K562 (cell line): ENCODE data around the gene LINC00305. TPM values are rescaled to one million over a fixed set of nuclear protein-coding genes. Genes with fewer than 3 reads are reported as not detected.

Experiments used
- AFF4 ChIP-seq: sonication (generic); formaldehyde crosslinking; IDR thresholded peaks from 2 replicates; pipeline ENCODE4 v1.8.0; 2023; ENCODE audit warnings: mild to moderate bottlenecking, missing genetic modification reagents
- CREM ChIP-seq: IDR thresholded peaks from 2 replicates; pipeline ENCODE4 v1.6.1; 2014; ENCODE audit warnings: antibody characterized with exemption, low read depth
- NCOA6 ChIP-seq: fragments of 450-650 bp; IDR thresholded peaks from 2 replicates; pipeline ENCODE4 v1.6.1; 2017; ENCODE audit warnings: mild to moderate bottlenecking
- ZNF407 ChIP-seq: fragments of 450-650 bp; IDR thresholded peaks from 2 replicates; pipeline ENCODE4 v1.6.1; 2016; ENCODE audit warnings: low read depth
- polyA plus RNA-seq, 8 experiments: library from polyadenylated mRNA; depleted of rRNA in 4 of 8; stranded (reverse) in 5 of 8; unstranded in 3 of 8; fragments of >200 nt; fragmentation: Nextera tagmentation in 2 of 8; fragmentation: Illumina TruSeq in 1 of 8; extraction: Ambion mirVana in 2 of 8; extraction: Trizol in 1 of 8; gene quantifications; 2 replicates each; pipeline versions ENCODE4 v1.2.1 to v1.2.3, GENCODE V29; 2011 to 2014; ENCODE audit warnings: inconsistent platforms in 1 of 8, missing spikeins in 1 of 8
- total RNA-seq, 7 experiments: library from RNA; depleted of rRNA in 6 of 7; stranded (reverse); fragments of >200 nt in 6 of 7; fragmentation: Illumina TruSeq in 2 of 7; extraction: Trizol in 2 of 7; gene quantifications; 2 replicates each; pipeline versions ENCODE4 v1.2.1 to v1.2.3, GENCODE V29; 2011 to 2021; ENCODE audit warnings: low replicate concordance in 1 of 7
- TF ChIP-seq, protein P1 (sequence below): fragments of 450-650 bp; IDR thresholded peaks from 2 replicates; pipeline ENCODE4 v1.6.1; 2016; ENCODE audit warnings: antibody characterized with exemption

The LINC00305 gene
- total and polyA plus RNA-seq, 9 of the 15 experiments (the other 6 are each of a cell fraction or from before 2014, with no cell fraction given) = not detected

- TF ChIP-seq, protein P1, sequence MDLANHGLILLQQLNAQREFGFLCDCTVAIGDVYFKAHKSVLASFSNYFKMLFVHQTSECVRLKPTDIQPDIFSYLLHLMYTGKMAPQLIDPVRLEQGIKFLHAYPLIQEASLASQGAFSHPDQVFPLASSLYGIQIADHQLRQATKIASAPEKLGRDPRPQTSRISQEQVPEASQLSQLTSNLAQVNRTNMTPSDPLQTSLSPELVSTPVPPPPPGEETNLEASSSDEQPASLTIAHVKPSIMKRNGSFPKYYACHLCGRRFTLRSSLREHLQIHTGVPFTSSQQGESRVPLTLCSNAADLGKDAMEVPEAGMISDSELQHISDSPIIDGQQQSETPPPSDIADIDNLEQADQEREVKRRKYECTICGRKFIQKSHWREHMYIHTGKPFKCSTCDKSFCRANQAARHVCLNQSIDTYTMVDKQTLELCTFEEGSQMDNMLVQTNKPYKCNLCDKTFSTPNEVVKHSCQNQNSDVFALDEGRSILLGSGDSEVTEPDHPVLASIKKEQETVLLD = no peak
- no peak for TF ChIP-seq AFF4 (CRISPR knock-in tag)
- TF ChIP-seq NCOA6 = no peak
- no peak for TF ChIP-seq CREM
- TF ChIP-seq ZNF407 = no peak
Observed at GRCh38 chr18:64031411-64031810, 117.5 kb downstream of the LINC00305 start (continued).

Other genes with a start within 250 kb of the LINC00305 start
- not detected in 2 replicates for gene SERPINB10, start 241.1 kb downstream of the LINC00305 start, total RNA-seq (2014; rRNA removed)
- not detected in 2 replicates for gene SERPINB10, start 241.1 kb downstream of the LINC00305 start, total RNA-seq (2014; rRNA removed; fragmentation: Illumina TruSeq; extraction: Trizol)
- not detected in 2 replicates for gene SERPINB10, start 241.1 kb downstream of the LINC00305 start, total RNA-seq (2015; rRNA removed; fragmentation: Illumina TruSeq; extraction: Trizol)
- not detected in 2 replicates for gene SERPINB10, start 241.1 kb downstream of the LINC00305 start, total RNA-seq (2021)
- not detected in 2 replicates for gene SERPINB10, start 241.1 kb downstream of the LINC00305 start, polyA plus RNA-seq (2011; rRNA removed)
- not detected in 2 replicates for gene SERPINB10, start 241.1 kb downstream of the LINC00305 start, polyA plus RNA-seq (2014; fragmentation: Illumina TruSeq; extraction: Trizol)
- not detected for gene SERPINB10, start 241.1 kb downstream of the LINC00305 start, polyA plus RNA-seq (2014; fragmentation: Nextera tagmentation; extraction: Ambion mirVana)
- gene SERPINB10, start 241.1 kb downstream of the LINC00305 start, polyA plus RNA-seq (2014; rRNA removed) = not detected in 2 replicates
- gene HMSD, start 199.8 kb downstream of the LINC00305 start, total RNA-seq (2014; rRNA removed) = not detected in 2 replicates
- not detected in 2 replicates for gene HMSD, start 199.8 kb downstream of the LINC00305 start, total RNA-seq (2014; rRNA removed; fragmentation: Illumina TruSeq; extraction: Trizol)
- not detected in 2 replicates for gene HMSD, start 199.8 kb downstream of the LINC00305 start, total RNA-seq (2015; rRNA removed; fragmentation: Illumina TruSeq; extraction: Trizol)
- 0.33 and 0.87 TPM in 2 replicates for gene HMSD, start 199.8 kb downstream of the LINC00305 start, total RNA-seq (2021)
- gene HMSD, start 199.8 kb downstream of the LINC00305 start, polyA plus RNA-seq (2011; rRNA removed) = not detected in 2 replicates
- gene HMSD, start 199.8 kb downstream of the LINC00305 start, polyA plus RNA-seq (2014; fragmentation: Illumina TruSeq; extraction: Trizol) = 0.24 TPM in 1 of 2 replicates, not detected in the other
- under 1 TPM; 0.18 to 0.39 TPM for gene HMSD, start 199.8 kb downstream of the LINC00305 start, polyA plus RNA-seq (2014; fragmentation: Nextera tagmentation; extraction: Ambion mirVana)
- 0.05 TPM in 1 of 2 replicates, not detected in the other for gene HMSD, start 199.8 kb downstream of the LINC00305 start, polyA plus RNA-seq (2014; rRNA removed)
- 0.05 TPM in 1 of 2 replicates, not detected in the other for gene SERPINB8, start 179.0 kb downstream of the LINC00305 start, total RNA-seq (2014; rRNA removed)
- gene SERPINB8, start 179.0 kb downstream of the LINC00305 start, total RNA-seq (2014; rRNA removed; fragmentation: Illumina TruSeq; extraction: Trizol) = 0.07 and 0.13 TPM in 2 replicates
- 0.11 TPM in 2 replicates for gene SERPINB8, start 179.0 kb downstream of the LINC00305 start, total RNA-seq (2015; rRNA removed; fragmentation: Illumina TruSeq; extraction: Trizol)
- gene SERPINB8, start 179.0 kb downstream of the LINC00305 start, total RNA-seq (2021) = 0.09 and 0.20 TPM in 2 replicates
- gene SERPINB8, start 179.0 kb downstream of the LINC00305 start, polyA plus RNA-seq (2011; rRNA removed) = 0.04 and 0.11 TPM in 2 replicates
- gene SERPINB8, start 179.0 kb downstream of the LINC00305 start, polyA plus RNA-seq (2014; fragmentation: Illumina TruSeq; extraction: Trizol) = 0.19 and 0.26 TPM in 2 replicates
- gene SERPINB8, start 179.0 kb downstream of the LINC00305 start, polyA plus RNA-seq (2014; fragmentation: Nextera tagmentation; extraction: Ambion mirVana) = under 1 TPM; 0.06 to 0.15 TPM
- gene SERPINB8, start 179.0 kb downstream of the LINC00305 start, polyA plus RNA-seq (2014; rRNA removed) = 0.07 and 0.09 TPM in 2 replicates